Measurements from ENCODE around the gene C1QB. TPM values are rescaled to one million over a fixed set of nuclear protein-coding genes. Genes with fewer than 3 reads are reported as not detected.

The C1QB gene
- total and polyA plus RNA-seq, 4 experiments from 2014 or later, result 2.1 to 2.9 TPM; not detected in 2

- no peak for DNase-seq
- H3K36me3 ChIP-seq (ENCODE audit: insufficient read depth, low read length), result no peaks in the 10 kb centered on the region
- no peak overlapping the region for H3K27ac ChIP-seq (ENCODE audit: low read depth, low read length)
- H3K4me1 Mint-ChIP-seq, result no peaks in the 10 kb centered on the region
- intact Hi-C loops (cut with micrococcal nuclease), result no loop called here
- H3K27me3 Mint-ChIP-seq, result peaks cover 8 to 15% of the 10 kb centered on the region in 2 donors
- H3K4me3 Mint-ChIP-seq, result no peak overlapping the region
- ChIA-PET CTCF (ENCODE audit: partially characterized antibody) (interaction anchor here (0.7 kb wide), 1 partner anchor 10 kb away, joined by 3 read pairs; no protein-coding TSS in a partner anchor), POLR2A (ENCODE audit: partially characterized antibody) (no interaction called here)
- H3K9me3 ChIP-seq (ENCODE audit: control insufficient read depth in 1 of 2, low read length in 2 of 2), result no peaks in the 10 kb centered on the region
- H3K27ac Mint-ChIP-seq, result no peak overlapping the region
- peaks cover 0 to 2% (median 0%) of the 10 kb centered on the region in 8 donors for H3K9me3 Mint-ChIP-seq
- no peaks in the 10 kb centered on the region for H3K4me1 ChIP-seq (ENCODE audit: insufficient read depth, low read length)
- no peak overlapping the region for H3K4me3 ChIP-seq (ENCODE audit: low read length in 2 of 2)
- no peaks in the 10 kb centered on the region for H3K36me3 Mint-ChIP-seq
- H3K27me3 ChIP-seq (ENCODE audit: insufficient read depth, low read length), result no peaks in the 10 kb centered on the region
Measured at GRCh38 chr1:22651941-22652856, 837 bp upstream of the C1QB start.

GRCh38 chr1:22654692-22655091 is 1.7 kb downstream of the C1QB start:
- Histone ChIP-seq H3K27me3 (ENCODE audit: insufficient read depth, low read length) (no peaks in the 10 kb centered on the region), H3K27ac (ENCODE audit: low read depth, low read length) (no peak overlapping the region), H3K9me3 (ENCODE audit: control insufficient read depth in 1 of 2, low read length in 2 of 2) (no peaks in the 10 kb centered on the region), H3K36me3 (ENCODE audit: insufficient read depth, low read length) (no peaks in the 10 kb centered on the region), H3K4me1 (ENCODE audit: insufficient read depth, low read length) (no peaks in the 10 kb centered on the region), H3K4me3 (ENCODE audit: low read length in 2 of 2) (no peak overlapping the region)
- Mint-ChIP-seq H3K4me1 (no peaks in the 10 kb centered on the region), H3K36me3 (no peaks in the 10 kb centered on the region), H3K27ac (no peak overlapping the region), H3K9me3 (peaks cover 0 to 4% (median 0%) of the 10 kb centered on the region in 8 donors), H3K27me3 (peaks cover 16 to 19% of the 10 kb centered on the region in 2 donors), H3K4me3 (no peak overlapping the region)
- intact Hi-C loops (cut with micrococcal nuclease), result no loop called here
- DNase-seq, result no peak
- ChIA-PET CTCF (ENCODE audit: partially characterized antibody) (no interaction called here), POLR2A (ENCODE audit: partially characterized antibody) (no interaction called here)

GRCh38 chr1:22658385-22659163 is 5.5 kb downstream of the C1QB start:
- peaks cover 11 to 21% of the 10 kb centered on the region in 2 donors for H3K27me3 Mint-ChIP-seq
- CTCF ChIA-PET (ENCODE audit: partially characterized antibody), result no interaction called here
- peak overlapping the region in 1 of 7 donors; percentile 56 for H3K27ac Mint-ChIP-seq

GRCh38 chr1:22660716-22661241 is 7.7 kb downstream of the C1QB start:
- POLR2A ChIA-PET (ENCODE audit: partially characterized antibody), result no interaction called here
- Mint-ChIP-seq H3K27ac (no peak overlapping the region), H3K4me3 (no peak overlapping the region), H3K36me3 (no peaks in the 10 kb centered on the region), H3K4me1 (no peaks in the 10 kb centered on the region), H3K27me3 (peaks cover 18 to 26% of the 10 kb centered on the region in 2 donors), H3K9me3 (peaks cover 0 to 4% (median 0%) of the 10 kb centered on the region in 8 donors)
- no peak overlapping the region for H3K27ac ChIP-seq (ENCODE audit: low read depth, low read length)
- no peak for DNase-seq
- no peaks in the 10 kb centered on the region for H3K4me1 ChIP-seq (ENCODE audit: insufficient read depth, low read length)
- intact Hi-C loops (cut with micrococcal nuclease), result no loop called here
- no peak overlapping the region for H3K4me3 ChIP-seq (ENCODE audit: low read length in 2 of 2)
- no peaks in the 10 kb centered on the region for H3K27me3 ChIP-seq (ENCODE audit: insufficient read depth, low read length)
- CTCF ChIA-PET (ENCODE audit: partially characterized antibody), result no interaction called here
- H3K36me3 ChIP-seq (ENCODE audit: insufficient read depth, low read length), result no peaks in the 10 kb centered on the region
- no peaks in the 10 kb centered on the region for H3K9me3 ChIP-seq (ENCODE audit: control insufficient read depth in 1 of 2, low read length in 2 of 2)

More at GRCh38 chr1:22658385-22659163, 5.5 kb downstream of the C1QB start:
- Mint-ChIP-seq H3K36me3 (no peaks in the 10 kb centered on the region), H3K4me1 (no peaks in the 10 kb centered on the region), H3K9me3 (peaks cover 0 to 4% (median 0%) of the 10 kb centered on the region in 8 donors), H3K4me3 (no peak overlapping the region)
- H3K27me3 ChIP-seq (ENCODE audit: insufficient read depth, low read length), result no peaks in the 10 kb centered on the region
- POLR2A ChIA-PET (ENCODE audit: partially characterized antibody), result no interaction called here
- H3K4me1 ChIP-seq (ENCODE audit: insufficient read depth, low read length), result no peaks in the 10 kb centered on the region
- intact Hi-C loops (cut with micrococcal nuclease), result no loop called here
- no peak overlapping the region for H3K4me3 ChIP-seq (ENCODE audit: low read length in 2 of 2)
- H3K9me3 ChIP-seq (ENCODE audit: control insufficient read depth in 1 of 2, low read length in 2 of 2), result no peaks in the 10 kb centered on the region
- H3K36me3 ChIP-seq (ENCODE audit: insufficient read depth, low read length), result no peaks in the 10 kb centered on the region
- DNase-seq, result no peak
- H3K27ac ChIP-seq (ENCODE audit: low read depth, low read length), result no peak overlapping the region

- Mint-ChIP-seq H3K27ac (no peak overlapping the region), H3K4me1 (no peaks in the 10 kb centered on the region), H3K36me3 (no peaks in the 10 kb centered on the region), H3K27me3 (peaks cover 11 to 26% of the 10 kb centered on the region in 2 donors), H3K4me3 (no peak overlapping the region), H3K9me3 (peaks cover 0 to 4% (median 0%) of the 10 kb centered on the region in 8 donors)
- DNase-seq, result no peak
- H3K36me3 ChIP-seq (ENCODE audit: insufficient read depth, low read length), result no peaks in the 10 kb centered on the region
- no peaks in the 10 kb centered on the region for H3K27me3 ChIP-seq (ENCODE audit: insufficient read depth, low read length)
- H3K27ac ChIP-seq (ENCODE audit: low read depth, low read length), result no peak overlapping the region
- no peaks in the 10 kb centered on the region for H3K4me1 ChIP-seq (ENCODE audit: insufficient read depth, low read length)
- CTCF ChIA-PET (ENCODE audit: partially characterized antibody), result no interaction called here
- no peak overlapping the region for H3K4me3 ChIP-seq (ENCODE audit: low read length in 2 of 2)
- H3K9me3 ChIP-seq (ENCODE audit: control insufficient read depth in 1 of 2, low read length in 2 of 2), result no peaks in the 10 kb centered on the region
- POLR2A ChIA-PET (ENCODE audit: partially characterized antibody), result no interaction called here
- intact Hi-C loops (cut with micrococcal nuclease), result no loop called here
Measured at GRCh38 chr1:22661880-22662279, 8.8 kb downstream of the C1QB start.

- Mint-ChIP-seq H3K36me3 (no peaks in the 10 kb centered on the region), H3K27me3 (peaks cover 11 to 27% of the 10 kb centered on the region in 2 donors), H3K27ac (no peak overlapping the region), H3K4me1 (no peaks in the 10 kb centered on the region), H3K4me3 (peak overlapping the region in 1 of 8 donors; percentile 1), H3K9me3 (peaks cover 0 to 4% (median 0%) of the 10 kb centered on the region in 8 donors)
- intact Hi-C loops (cut with micrococcal nuclease), result no loop called here
- H3K36me3 ChIP-seq (ENCODE audit: insufficient read depth, low read length), result no peaks in the 10 kb centered on the region
- H3K4me3 ChIP-seq (ENCODE audit: low read length in 2 of 2), result no peak overlapping the region
- no peak overlapping the region for H3K27ac ChIP-seq (ENCODE audit: low read depth, low read length)
- DNase-seq, result no peak
- ChIA-PET CTCF (ENCODE audit: partially characterized antibody) (no interaction called here), POLR2A (ENCODE audit: partially characterized antibody) (no interaction called here)
- H3K9me3 ChIP-seq (ENCODE audit: control insufficient read depth in 1 of 2, low read length in 2 of 2), result no peaks in the 10 kb centered on the region
- H3K4me1 ChIP-seq (ENCODE audit: insufficient read depth, low read length), result no peaks in the 10 kb centered on the region
- no peaks in the 10 kb centered on the region for H3K27me3 ChIP-seq (ENCODE audit: insufficient read depth, low read length)
Measured at GRCh38 chr1:22662318-22662717, 9.3 kb downstream of the C1QB start.

GRCh38 chr1:22662986-22663408 is 10.0 kb downstream of the C1QB start:
- Mint-ChIP-seq H3K4me1 (no peaks in the 10 kb centered on the region), H3K27ac (no peak overlapping the region), H3K9me3 (peaks cover 0 to 4% (median 0%) of the 10 kb centered on the region in 8 donors), H3K4me3 (no peak overlapping the region), H3K27me3 (peaks cover 11 to 29% of the 10 kb centered on the region in 2 donors), H3K36me3 (no peaks in the 10 kb centered on the region)
- DNase-seq, result no peak
- no peaks in the 10 kb centered on the region for H3K9me3 ChIP-seq (ENCODE audit: control insufficient read depth in 1 of 2, low read length in 2 of 2)
- no peak overlapping the region for H3K4me3 ChIP-seq (ENCODE audit: low read length in 2 of 2)
- H3K27ac ChIP-seq (ENCODE audit: low read depth, low read length), result no peak overlapping the region
- H3K4me1 ChIP-seq (ENCODE audit: insufficient read depth, low read length), result no peaks in the 10 kb centered on the region
- intact Hi-C loops (cut with micrococcal nuclease), result no loop called here
- no peaks in the 10 kb centered on the region for H3K27me3 ChIP-seq (ENCODE audit: insufficient read depth, low read length)
- ChIA-PET CTCF (ENCODE audit: partially characterized antibody) (no interaction called here), POLR2A (ENCODE audit: partially characterized antibody) (no interaction called here)
- H3K36me3 ChIP-seq (ENCODE audit: insufficient read depth, low read length), result no peaks in the 10 kb centered on the region

Measured in CD4-positive, alpha-beta memory T cell (primary cell).